K562 (cell line): Measurements from ENCODE around the gene PLG. TPM values are rescaled to one million over a fixed set of nuclear protein-coding genes. Genes with fewer than 3 reads are reported as not detected.

ENCODE experiments used
- EP400 ChIP-seq: fragments of 450-650 bp; IDR thresholded peaks from 2 replicates; pipeline ENCODE4 v1.6.1; 2017; ENCODE audit warnings: antibody characterized with exemption, mild to moderate bottlenecking, moderate library complexity
- JUN ChIP-seq, 2 experiments: sonication (generic) in 1 of 2; formaldehyde crosslinking in 1 of 2; IDR thresholded peaks; 2 replicates each; pipeline versions ENCODE4 v1.6.1 to v1.8.0; 2012 to 2022; ENCODE audit warnings: borderline replicate concordance in 2 of 2, mild to moderate bottlenecking in 2 of 2, improper control_type of control experiment in 1 of 2, low read depth in 1 of 2, low read length in 1 of 2, missing genetic modification reagents in 1 of 2
- KDM5B ChIP-seq: fragments of 200-600 bp; sonication (generic); IDR thresholded peaks from 2 replicates; pipeline ENCODE4 v1.6.1; 2012; ENCODE audit warnings: low read depth, mild to moderate bottlenecking, moderate library complexity, low read length, control low read depth, inconsistent platforms; ENCODE audit not compliant: insufficient replicate concordance
- PREB ChIP-seq: sonication (generic); formaldehyde crosslinking; IDR thresholded peaks from 2 replicates; pipeline ENCODE4 v1.8.1; 2023; ENCODE audit warnings: mild to moderate bottlenecking, missing genetic modification reagents
- REST ChIP-seq, 2 experiments: fragments of 450-650 bp; formaldehyde crosslinking in 1 of 2; IDR thresholded peaks; 2 replicates each; pipeline versions ENCODE4 v1.4.0 to v1.6.1; 2014 to 2020; ENCODE audit warnings: mild to moderate bottlenecking in 2 of 2, borderline replicate concordance in 1 of 2, low read depth in 1 of 2
- RREB1 ChIP-seq: fragments of 250-450 bp; sonication (Bioruptor Pico); IDR thresholded peaks from 2 replicates; pipeline ENCODE4 v1.4.0; 2020
- SMARCA5 ChIP-seq: fragments of 450-650 bp; IDR thresholded peaks from 2 replicates; pipeline ENCODE4 v1.6.1; 2016
- SRSF3 ChIP-seq: fragments of 200-400 bp; formaldehyde crosslinking; IDR thresholded peaks from 2 replicates; pipeline ENCODE4 v1.6.1; 2016; ENCODE audit warnings: mild to moderate bottlenecking, low read length, moderate library complexity; ENCODE audit not compliant: insufficient read depth
- ZNF311 ChIP-seq: fragments of 250-450 bp; sonication (Bioruptor Pico); IDR thresholded peaks from 2 replicates; pipeline ENCODE4 v1.4.0; 2020; ENCODE audit warnings: mild to moderate bottlenecking, moderate library complexity
- ZNF436 ChIP-seq: fragments of 250-450, 450-650 bp; sonication (Bioruptor Pico); formaldehyde crosslinking; IDR thresholded peaks from 2 replicates; pipeline ENCODE4 v1.7.0; 2020; ENCODE audit warnings: mild to moderate bottlenecking
- ZNF717 ChIP-seq: fragments of 250-450 bp; sonication (Bioruptor Pico); IDR thresholded peaks from 2 replicates; pipeline ENCODE4 v1.5.0; 2021
- polyA plus RNA-seq, 8 experiments: library from polyadenylated mRNA; depleted of rRNA in 4 of 8; stranded (reverse) in 5 of 8; unstranded in 3 of 8; fragments of >200 nt; fragmentation: Nextera tagmentation in 2 of 8; fragmentation: Illumina TruSeq in 1 of 8; extraction: Ambion mirVana in 2 of 8; extraction: Trizol in 1 of 8; gene quantifications; 2 replicates each; pipeline versions ENCODE4 v1.2.1 to v1.2.3, GENCODE V29; 2011 to 2014; ENCODE audit warnings: inconsistent platforms in 1 of 8, missing spikeins in 1 of 8
- total RNA-seq, 7 experiments: library from RNA; depleted of rRNA in 6 of 7; stranded (reverse); fragments of >200 nt in 6 of 7; fragmentation: Illumina TruSeq in 2 of 7; extraction: Trizol in 2 of 7; gene quantifications; 2 replicates each; pipeline versions ENCODE4 v1.2.1 to v1.2.3, GENCODE V29; 2011 to 2021; ENCODE audit warnings: low replicate concordance in 1 of 7

Gene PLG
- total and polyA plus RNA-seq, 9 of the 15 experiments (the other 6 are each of a cell fraction or from before 2014, with no cell fraction given) = 0.64 TPM; not detected in 8

- TF ChIP-seq REST (IDR thresholded peaks at IDR 0.05; ENCODE audit: borderline replicate concordance) (peak; percentile 59; the same call in 1 of the 2 replicates), REST (CRISPR knock-in tag; IDR thresholded peaks at IDR 0.05; ENCODE audit: low read depth) (no peak), ZNF436 (no peak), SRSF3 (no peak), EP400 (no peak), SMARCA5 (no peak), KDM5B (no peak), JUN (IDR thresholded peaks at IDR 0.05; ENCODE audit: borderline replicate concordance, low read depth, low read length) (no peak), JUN (CRISPR knock-in tag; IDR thresholded peaks at IDR 0.05; ENCODE audit: borderline replicate concordance) (no peak), RREB1 (CRISPR knock-in tag) (no peak), PREB (peak; percentile 65; the same call in 1 of the 2 replicates), ZNF717 (CRISPR knock-in tag) (no peak), ZNF311 (CRISPR knock-in tag) (no peak)
Observed at GRCh38 chr6:160667639-160668481, 34.2 kb upstream of the PLG start (continued).
